Upper lobe of left lung (tissue), 6 donors: ENCODE results near the gene KCTD5. TPM values are rescaled to one million over a fixed set of nuclear protein-coding genes. Genes with fewer than 3 reads are reported as not detected.
A peak's percentile ranks its signal among the peaks of the same experiment; 100 is the strongest.

Experiments used
- ATAC-seq, 2 donors: fragments of 200-7000 bp; cut with Tn5 transposase; one replicate each; pipeline ENCODE4 v1.9.1; 2022; ENCODE audit warnings: mild to moderate bottlenecking in 2 of 2, moderate library complexity in 2 of 2; ENCODE audit not compliant: low FRiP score in 2 of 2
- DNase-seq, 2 donors: peaks; one replicate each; pipeline ENCODE4 v3.0.0-alpha.2; 2019 to 2020
- H3K27ac ChIP-seq, 4 donors: fragments of 200-600 bp; sonication (generic); one replicate each; pipeline ENCODE4 v1.5.1; 2016 to 2019
- H3K27me3 ChIP-seq, 4 donors: fragments of 200-600 bp; sonication (generic); one replicate each; pipeline ENCODE4 v1.5.1; 2017 to 2019
- H3K36me3 ChIP-seq, 4 donors: fragments of 200-600 bp; sonication (generic); one replicate each; pipeline ENCODE4 v1.5.1; 2016 to 2019
- H3K4me1 ChIP-seq, 4 donors: fragments of 200-600 bp; sonication (generic); one replicate each; pipeline ENCODE4 v1.5.1; 2018 to 2019
- H3K4me3 ChIP-seq, 4 donors: fragments of 200-600 bp; sonication (generic); one replicate each; pipeline ENCODE4 v1.5.1; 2017 to 2019; ENCODE audit warnings: mild to moderate bottlenecking in 2 of 4, moderate library complexity in 1 of 4
- H3K9me3 ChIP-seq, 4 donors: fragments of 200-600 bp; sonication (generic); one replicate each; pipeline ENCODE4 v1.5.1; 2018 to 2019
- EP300 ChIP-seq, 4 donors: sonication (generic); formaldehyde crosslinking; IDR thresholded peaks; one replicate each; pipeline ENCODE4 v1.5.1; 2017; ENCODE audit warnings: antibody characterized with exemption in 4 of 4, control low read depth in 2 of 4
- POLR2A ChIP-seq, 4 donors: fragments of 450-650 bp; IDR thresholded peaks; one replicate each; pipeline ENCODE4 v1.5.1; 2016 to 2017; ENCODE audit warnings: antibody characterized with exemption in 4 of 4, mild to moderate bottlenecking in 2 of 4
- POLR2AphosphoS5 ChIP-seq, 2 donors: sonication (generic); formaldehyde crosslinking; IDR thresholded peaks; one replicate each; pipeline ENCODE4 v1.5.1; 2017; ENCODE audit warnings: antibody characterized with exemption in 2 of 2
- WGBS, 2 donors: methylation state at CpG; one replicate each; pipeline ENCODE4 v1.1.5; 2017 to 2018; 5-methylcytosine and 5-hydroxymethylcytosine counted together
- total RNA-seq, 6 donors: library from RNA; depleted of rRNA in 4 of 6; stranded (reverse); fragments of >200 nt in 4 of 6; gene quantifications; one replicate each; pipeline versions ENCODE4 v1.1.0 to v1.2.1, GENCODE V29; 2016 to 2021
- TF ChIP-seq, protein P1 (sequence below), 6 experiments: fragments of 450-650 bp in 4 of 6; fragments of 200-600 bp in 2 of 6; sonication (generic) in 2 of 6; IDR thresholded peaks; one replicate each; pipeline ENCODE4 v1.5.1; 2016 to 2019; ENCODE audit warnings: antibody characterized with exemption in 6 of 6
- donor health status: DM: no; HTN: no; CAD: no; lungs with moderate emphysema.
- donor health status: DM: no; HTN: yes; CAD: no; lungs with severe emphysema.

The KCTD5 gene
- total RNA-seq, 6 donors from 2014 or later: 25.7 to 45.5 (median 33.0) TPM

- Histone ChIP-seq H3K36me3 (peaks cover 35 to 98% (median 89%) of the 10 kb centered on the region in 4 donors), H3K4me1 (no peaks in the 10 kb centered on the region), H3K27me3 (no peaks in the 10 kb centered on the region), H3K4me3 (no peak overlapping the region), H3K9me3 (no peaks in the 10 kb centered on the region), H3K27ac (no peak overlapping the region)
- DNase-seq (peak in 1 of 2 donors; percentile 74), ATAC-seq (no peak)
- TF ChIP-seq POLR2A (IDR thresholded peaks at IDR 0.05) (no peak), POLR2AphosphoS5 (IDR thresholded peaks at IDR 0.05) (no peak), EP300 (IDR thresholded peaks at IDR 0.05) (no peak)
- TF ChIP-seq, protein P1, sequence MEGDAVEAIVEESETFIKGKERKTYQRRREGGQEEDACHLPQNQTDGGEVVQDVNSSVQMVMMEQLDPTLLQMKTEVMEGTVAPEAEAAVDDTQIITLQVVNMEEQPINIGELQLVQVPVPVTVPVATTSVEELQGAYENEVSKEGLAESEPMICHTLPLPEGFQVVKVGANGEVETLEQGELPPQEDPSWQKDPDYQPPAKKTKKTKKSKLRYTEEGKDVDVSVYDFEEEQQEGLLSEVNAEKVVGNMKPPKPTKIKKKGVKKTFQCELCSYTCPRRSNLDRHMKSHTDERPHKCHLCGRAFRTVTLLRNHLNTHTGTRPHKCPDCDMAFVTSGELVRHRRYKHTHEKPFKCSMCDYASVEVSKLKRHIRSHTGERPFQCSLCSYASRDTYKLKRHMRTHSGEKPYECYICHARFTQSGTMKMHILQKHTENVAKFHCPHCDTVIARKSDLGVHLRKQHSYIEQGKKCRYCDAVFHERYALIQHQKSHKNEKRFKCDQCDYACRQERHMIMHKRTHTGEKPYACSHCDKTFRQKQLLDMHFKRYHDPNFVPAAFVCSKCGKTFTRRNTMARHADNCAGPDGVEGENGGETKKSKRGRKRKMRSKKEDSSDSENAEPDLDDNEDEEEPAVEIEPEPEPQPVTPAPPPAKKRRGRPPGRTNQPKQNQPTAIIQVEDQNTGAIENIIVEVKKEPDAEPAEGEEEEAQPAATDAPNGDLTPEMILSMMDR (IDR thresholded peaks at IDR 0.05): no peak
- WGBS, 2 donors: 93 to 97% methylated on average over 7 to 23 of the region's 28 CpGs
These were observed 20.8 kb downstream of the KCTD5 start for GRCh38 chr16:2702871-2703745.

DNA sequence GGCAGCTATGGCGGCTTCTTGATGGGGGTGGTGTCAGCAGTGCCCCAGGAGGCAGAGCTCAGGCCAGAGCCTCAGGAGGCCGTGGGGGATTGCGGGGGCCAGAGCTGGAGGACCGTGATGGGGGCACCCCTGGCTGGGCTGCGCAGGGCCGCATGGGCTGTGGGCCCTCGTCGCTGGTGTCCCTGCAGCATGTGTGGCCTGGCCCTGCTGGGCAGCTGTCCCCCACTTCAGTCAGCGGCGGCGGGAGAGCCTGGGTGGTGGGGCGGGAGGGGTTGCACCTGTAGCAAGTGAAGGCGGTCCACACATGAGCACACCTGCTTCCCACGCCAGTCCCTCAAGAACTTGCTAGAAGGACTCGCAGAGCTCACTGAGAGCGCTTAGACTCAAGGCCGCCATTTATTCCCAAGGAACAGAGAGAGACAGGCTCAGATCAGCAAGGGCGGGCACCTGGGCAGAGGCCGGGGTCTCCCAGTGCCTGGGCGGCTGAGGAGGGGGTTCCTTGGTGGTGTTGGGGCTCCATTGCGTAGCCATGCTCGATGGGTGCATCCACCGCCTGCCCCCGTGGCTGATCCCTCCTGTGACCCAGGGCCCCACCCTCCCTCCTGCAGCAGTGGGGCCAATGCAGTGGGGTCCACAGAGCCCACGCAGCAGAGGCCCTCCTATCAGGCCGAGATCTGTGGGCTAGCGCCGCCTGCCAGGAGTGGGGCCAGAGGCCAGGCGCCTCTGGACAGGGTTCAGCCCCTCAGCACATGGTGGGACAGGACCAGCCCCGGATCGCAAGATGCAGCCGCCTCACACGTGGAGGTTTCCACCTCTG, 22.1 kb downstream of the KCTD5 start:
- WGBS, 2 donors: 94 to 98% methylated on average over 21 to 33 of the region's 33 CpGs
- Histone ChIP-seq H3K27ac (no peak overlapping the region), H3K36me3 (peaks cover 36 to 98% (median 89%) of the 10 kb centered on the region in 4 donors), H3K9me3 (no peaks in the 10 kb centered on the region), H3K27me3 (no peaks in the 10 kb centered on the region), H3K4me1 (no peaks in the 10 kb centered on the region), H3K4me3 (no peak overlapping the region)
- TF ChIP-seq POLR2AphosphoS5 (IDR thresholded peaks at IDR 0.05) (no peak), POLR2A (IDR thresholded peaks at IDR 0.05) (no peak), EP300 (IDR thresholded peaks at IDR 0.05) (no peak)
- TF ChIP-seq, protein P1 (IDR thresholded peaks at IDR 0.05): no peak
- no peak for ATAC-seq
- peak in 1 of 2 donors; percentile 79 for DNase-seq

DNA sequence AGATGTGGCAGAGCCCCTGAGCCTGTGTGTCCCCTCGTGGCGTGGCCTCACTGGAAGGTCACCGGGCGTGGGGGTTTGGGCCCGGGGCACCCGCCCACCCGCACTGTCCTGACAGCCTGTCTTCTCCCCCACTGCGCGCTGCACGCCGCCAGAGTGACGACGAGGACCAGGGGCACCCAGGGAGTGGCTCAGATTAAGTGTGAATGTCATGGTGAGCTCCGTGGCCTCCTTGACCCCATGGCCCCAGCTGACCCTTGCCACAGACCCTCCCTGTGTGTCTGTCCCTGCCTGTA, 22.6 kb downstream of the KCTD5 start:
- Histone ChIP-seq H3K9me3 (no peaks in the 10 kb centered on the region), H3K36me3 (peaks cover 33 to 98% (median 87%) of the 10 kb centered on the region in 4 donors), H3K27me3 (no peaks in the 10 kb centered on the region), H3K4me3 (no peak overlapping the region), H3K4me1 (no peaks in the 10 kb centered on the region), H3K27ac (no peak overlapping the region)
- TF ChIP-seq POLR2A (IDR thresholded peaks at IDR 0.05): no peak
- TF ChIP-seq EP300 (IDR thresholded peaks at IDR 0.05): no peak
- TF ChIP-seq, protein P1 (IDR thresholded peaks at IDR 0.05): no peak
- no peak for TF ChIP-seq POLR2AphosphoS5 (IDR thresholded peaks at IDR 0.05)
- 95 to 100% methylated on average over 4 to 14 of the region's 14 CpGs for WGBS, 2 donors
- DNase-seq: no peak
- ATAC-seq: no peak

DNA sequence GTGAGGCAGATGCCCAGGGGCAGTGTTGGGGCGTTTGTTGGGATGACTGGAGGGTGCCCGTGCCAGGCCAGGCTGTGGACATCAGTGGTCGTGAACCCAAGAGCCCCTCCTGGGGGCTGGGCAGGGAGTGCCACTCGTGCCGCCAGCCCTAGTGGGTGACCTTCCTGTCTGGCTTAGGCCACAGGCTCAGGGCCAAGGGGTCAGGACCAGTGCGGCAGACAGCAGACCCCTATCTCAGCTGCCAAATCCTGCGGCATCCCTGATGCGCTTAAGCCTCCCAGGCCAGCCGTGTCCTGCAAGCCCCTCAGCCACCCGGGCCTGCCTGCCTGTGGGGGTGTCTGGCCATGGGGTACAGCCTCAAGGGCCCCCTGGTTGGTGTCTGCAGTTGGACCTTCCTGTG, 23.0 kb downstream of the KCTD5 start:
- ATAC-seq (no peak), DNase-seq (peak in 1 of 2 donors; percentile 46)
- H3K27me3 ChIP-seq: no peaks in the 10 kb centered on the region
- TF ChIP-seq EP300 (IDR thresholded peaks at IDR 0.05) (no peak), POLR2A (IDR thresholded peaks at IDR 0.05) (no peak), POLR2AphosphoS5 (IDR thresholded peaks at IDR 0.05) (no peak)
- TF ChIP-seq, protein P1 (IDR thresholded peaks at IDR 0.05): no peak
- H3K4me1 ChIP-seq: no peaks in the 10 kb centered on the region
- H3K27ac ChIP-seq: no peak overlapping the region
- H3K9me3 ChIP-seq: no peaks in the 10 kb centered on the region
- peaks cover 31 to 98% (median 82%) of the 10 kb centered on the region in 4 donors for H3K36me3 ChIP-seq
- 96 to 100% methylated on average over 2 to 8 of the region's 10 CpGs for WGBS, 2 donors
- H3K4me3 ChIP-seq: no peak overlapping the region
